PC-9 (cell line): ENCODE data around the gene VTN.

Experiments
- EZH2 ChIP-seq: fragments of 200-600 bp; sonication (generic); IDR thresholded peaks from 2 replicates; pipeline ENCODE4 v1.8.0; 2017; ENCODE audit warnings: antibody characterized with exemption, low read depth
- TF ChIP-seq, protein P1 (sequence below): fragments of 200-600 bp; sonication (generic); conservative IDR thresholded peaks from 2 replicates; pipeline ENCODE4 v1.6.1; 2017; ENCODE audit warnings: mixed run types, antibody characterized with exemption, mild to moderate bottlenecking, moderate library complexity

DNA sequence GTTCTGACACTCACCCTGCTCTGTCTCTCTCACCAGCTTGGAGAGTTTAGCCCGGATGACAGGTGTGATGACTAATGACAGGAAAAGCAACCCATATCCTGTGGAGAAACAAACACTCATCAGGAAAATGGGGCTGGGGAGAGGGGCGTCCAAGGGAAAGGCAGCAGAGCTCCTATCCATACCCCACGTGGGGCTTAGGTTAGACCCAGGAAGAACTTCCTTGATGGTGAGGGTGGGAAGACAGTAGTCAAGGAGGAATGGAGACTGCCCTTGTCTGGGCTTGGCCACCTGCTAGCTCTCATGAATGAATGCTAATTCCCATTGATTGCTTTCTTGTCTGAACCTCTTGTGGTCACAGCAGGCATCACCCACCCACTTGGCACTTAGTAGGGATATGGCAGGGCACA is 32.1 kb upstream of the VTN start:
- TF ChIP-seq, protein P1, sequence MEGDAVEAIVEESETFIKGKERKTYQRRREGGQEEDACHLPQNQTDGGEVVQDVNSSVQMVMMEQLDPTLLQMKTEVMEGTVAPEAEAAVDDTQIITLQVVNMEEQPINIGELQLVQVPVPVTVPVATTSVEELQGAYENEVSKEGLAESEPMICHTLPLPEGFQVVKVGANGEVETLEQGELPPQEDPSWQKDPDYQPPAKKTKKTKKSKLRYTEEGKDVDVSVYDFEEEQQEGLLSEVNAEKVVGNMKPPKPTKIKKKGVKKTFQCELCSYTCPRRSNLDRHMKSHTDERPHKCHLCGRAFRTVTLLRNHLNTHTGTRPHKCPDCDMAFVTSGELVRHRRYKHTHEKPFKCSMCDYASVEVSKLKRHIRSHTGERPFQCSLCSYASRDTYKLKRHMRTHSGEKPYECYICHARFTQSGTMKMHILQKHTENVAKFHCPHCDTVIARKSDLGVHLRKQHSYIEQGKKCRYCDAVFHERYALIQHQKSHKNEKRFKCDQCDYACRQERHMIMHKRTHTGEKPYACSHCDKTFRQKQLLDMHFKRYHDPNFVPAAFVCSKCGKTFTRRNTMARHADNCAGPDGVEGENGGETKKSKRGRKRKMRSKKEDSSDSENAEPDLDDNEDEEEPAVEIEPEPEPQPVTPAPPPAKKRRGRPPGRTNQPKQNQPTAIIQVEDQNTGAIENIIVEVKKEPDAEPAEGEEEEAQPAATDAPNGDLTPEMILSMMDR = no peak
- TF ChIP-seq EZH2 = no peak
